ENCODE results near the gene PTER. TPM values are rescaled to one million over a fixed set of nuclear protein-coding genes. Genes with fewer than 3 reads are reported as not detected.

Gene PTER
- total and polyA plus RNA-seq, 9 of the 15 experiments (the other 6 are each of a cell fraction or from before 2014, with no cell fraction given) = 15.5 to 42.1 (median 28.6) TPM

- Histone ChIP-seq H3K9ac (ENCODE audit: insufficient read depth in 1 of 2, low read depth in 2 of 2, low read length in 2 of 2) (no peak overlapping the region), H3K9me1 (ENCODE audit: control insufficient read depth, insufficient read depth, low read length) (no peaks in the 10 kb centered on the region), H3K79me2 (ENCODE audit: control insufficient read depth, insufficient read depth, low read length) (no peaks in the 10 kb centered on the region), H3K27ac (ENCODE audit: extremely low read depth, low read depth, low read length) (no peak overlapping the region), H3K9me3 (replicated peaks; ENCODE audit: control insufficient read depth, insufficient read depth, low read depth, low read length) (no peaks in the 10 kb centered on the region; the same call in 1 of the 2 replicates), H2AFZ (ENCODE audit: low read depth, low read length) (no peak overlapping the region), H4K20me1 (replicated peaks; ENCODE audit: control insufficient read depth, insufficient read depth, low read length) (no peaks in the 10 kb centered on the region; the same call in 1 of the 2 replicates), H3K4me1 (replicated peaks in 1 of 2; ENCODE audit: control insufficient read depth in 2 of 2, insufficient read depth in 2 of 2, low read length in 2 of 2) (no peaks in the 10 kb centered on the region), H3K4me3 (no peak overlapping the region), H3K4me2 (ENCODE audit: insufficient read depth, low read length) (no peak overlapping the region), H3K36me3 (ENCODE audit: control insufficient read depth, insufficient read depth, low read length) (no peaks in the 10 kb centered on the region), H3K27me3 (ENCODE audit: control insufficient read depth in 2 of 2, insufficient read depth in 2 of 2, low read length in 2 of 2) (peaks cover 9 to 22% of the 10 kb centered on the region in 2 experiments; a peak in 4 of 5 replicates)
- DNase-seq (ENCODE audit: extremely low read depth in 1 of 4, low spot score in 3 of 4) (no peak), FAIRE-seq (no peak), ATAC-seq (no peak)
- intact Hi-C loops (cut with micrococcal nuclease) = no loop called here
- ChIA-PET POLR2A (no interaction called here), CTCF (ENCODE audit: low intra/inter-chr PET ratio) (no interaction called here)
- 0% methylated on average over 3 of the region's 3 CpGs for WGBS (ENCODE audit: insufficient coverage, low coverage, missing lambda C conversion rate)
- TF ChIP-seq HMBOX1 (IDR thresholded peaks at IDR 0.05) (no peak), EGR1 (conservative IDR thresholded peaks at IDR 0.05) (peak; percentile 55)
- no TSS peak for BruUV-seq (replicated peaks)
- in situ Hi-C loops (cut with MboI) = no loop called here
Measured at GRCh38 chr10:16425449-16425848, 11.4 kb upstream of the PTER start.

- no peak overlapping the region for H3K27ac ChIP-seq (ENCODE audit: extremely low read depth, low read depth, low read length)
- ATAC-seq (no peak), FAIRE-seq (no peak), DNase-seq (ENCODE audit: extremely low read depth in 1 of 4, low spot score in 3 of 4) (no peak)
- peaks cover 7 to 21% of the 10 kb centered on the region in 2 experiments; a peak in 4 of 5 replicates for H3K27me3 ChIP-seq (ENCODE audit: control insufficient read depth in 2 of 2, insufficient read depth in 2 of 2, low read length in 2 of 2)
- H3K36me3 ChIP-seq (ENCODE audit: control insufficient read depth, insufficient read depth, low read length) = no peaks in the 10 kb centered on the region
- H3K4me1 ChIP-seq (replicated peaks in 1 of 2; ENCODE audit: control insufficient read depth in 2 of 2, insufficient read depth in 2 of 2, low read length in 2 of 2) = no peaks in the 10 kb centered on the region
- H3K9ac ChIP-seq (ENCODE audit: insufficient read depth in 1 of 2, low read depth in 2 of 2, low read length in 2 of 2) = no peak overlapping the region
- intact Hi-C loops (cut with micrococcal nuclease) (no loop called here), in situ Hi-C loops (cut with MboI) (no loop called here)
- POLR2A ChIA-PET = no interaction called here
- H3K4me3 ChIP-seq = no peak overlapping the region
- CTCF ChIA-PET (ENCODE audit: low intra/inter-chr PET ratio) = no interaction called here
- no peak overlapping the region for H3K4me2 ChIP-seq (ENCODE audit: insufficient read depth, low read length)
- H3K9me1 ChIP-seq (ENCODE audit: control insufficient read depth, insufficient read depth, low read length) = no peaks in the 10 kb centered on the region
- H4K20me1 ChIP-seq (replicated peaks; ENCODE audit: control insufficient read depth, insufficient read depth, low read length) = no peaks in the 10 kb centered on the region
- 5% methylated on average over 5 of the region's 6 CpGs for WGBS (ENCODE audit: insufficient coverage, low coverage, missing lambda C conversion rate)
- no TSS peak for BruUV-seq (replicated peaks)
- no peak overlapping the region for H2AFZ ChIP-seq (ENCODE audit: low read depth, low read length)
- H3K9me3 ChIP-seq (replicated peaks; ENCODE audit: control insufficient read depth, insufficient read depth, low read depth, low read length) = no peaks in the 10 kb centered on the region; the same call in 1 of the 2 replicates
- H3K79me2 ChIP-seq (ENCODE audit: control insufficient read depth, insufficient read depth, low read length) = no peaks in the 10 kb centered on the region
- TF ChIP-seq HOXB6 (CRISPR knock-in tag; IDR thresholded peaks at IDR 0.05; ENCODE audit: borderline replicate concordance) (no peak), LEF1 (IDR thresholded peaks at IDR 0.05) (no peak), RB1 (IDR thresholded peaks at IDR 0.05; ENCODE audit: low read depth) (no peak), TCF7L2 (IDR thresholded peaks at IDR 0.05; ENCODE audit: low read depth, low read length) (no peak), PHB (CRISPR knock-in tag; IDR thresholded peaks at IDR 0.05) (no peak), ELK1 (CRISPR knock-in tag; IDR thresholded peaks at IDR 0.05) (no peak), ZNF280B (CRISPR knock-in tag; IDR thresholded peaks at IDR 0.05) (no peak), ZBTB9 (CRISPR knock-in tag; IDR thresholded peaks at IDR 0.05) (no peak), ZNF717 (CRISPR knock-in tag; IDR thresholded peaks at IDR 0.05) (no peak)
Measured at GRCh38 chr10:16429539-16429938, 7.3 kb upstream of the PTER start.

All from K562 (cell line).